SH-SY5Y (cell line): ENCODE measurements around the gene HBA2.
"Not testable (repeated sequence)": the region's sequence is repeated elsewhere in the genome, so short reads cannot be mapped to it uniquely, and the experiment has no call there.

Experiments
- GATA2 ChIP-seq: IDR thresholded peaks from 2 replicates; pipeline ENCODE4 v1.6.1; 2011; ENCODE audit warnings: mild to moderate bottlenecking, low read depth, low read length
- GATA3 ChIP-seq: IDR thresholded peaks from 2 replicates; pipeline ENCODE4 v1.6.1; 2011; ENCODE audit warnings: low read depth, mild to moderate bottlenecking, low read length, moderate library complexity

HBA2 gene

GRCh38 chr16:170788-171187 lies 1.9 kb upstream of the HBA2 start:
- no peak for TF ChIP-seq GATA2
- TF ChIP-seq GATA3, result no peak

- TF ChIP-seq GATA3, result no peak
- TF ChIP-seq GATA2, result no peak
Measured at GRCh38 chr16:175011-175949, 2.6 kb downstream of the HBA2 start.

GRCh38 chr16:176477-177382 lies 4.1 kb downstream of the HBA2 start, which contains the start of gene HBA1:
TSS of gene HBA1 (plus strand) at chr16:176680. CDS start at chr16:176717, 37 bp downstream.
- not testable (repeated sequence) for TF ChIP-seq GATA2, GATA3

GRCh38 chr16:177394-177822 lies 4.7 kb downstream of the HBA2 start:
- TF ChIP-seq GATA3 (no peak), GATA2 (no peak)

GRCh38 chr16:177981-178667 lies 5.4 kb downstream of the HBA2 start:
- no peak for TF ChIP-seq GATA2
- no peak for TF ChIP-seq GATA3

GRCh38 chr16:178668-179015 lies 6.0 kb downstream of the HBA2 start:
- TF ChIP-seq GATA2 (no peak), GATA3 (no peak)

- TF ChIP-seq GATA3 (no peak), GATA2 (no peak)
Measured at GRCh38 chr16:179211-180092, 6.8 kb downstream of the HBA2 start.

- TF ChIP-seq GATA3 (no peak), GATA2 (no peak)
Measured at GRCh38 chr16:180101-180675, 7.5 kb downstream of the HBA2 start, which contains the start of gene HBQ1. TSS of gene HBQ1 (plus strand) at chr16:180459. CDS start at chr16:180487, 28 bp downstream.

- TF ChIP-seq GATA2 (no peak), GATA3 (no peak)
Measured at GRCh38 chr16:180681-181564, 8.2 kb downstream of the HBA2 start.

- TF ChIP-seq GATA2, result no peak
- no peak for TF ChIP-seq GATA3
Measured at GRCh38 chr16:181565-182021, 8.9 kb downstream of the HBA2 start.

GRCh38 chr16:183005-183404 lies 10.3 kb downstream of the HBA2 start:
- TF ChIP-seq GATA2 (no peak), GATA3 (no peak)

- TF ChIP-seq GATA3, result no peak
- TF ChIP-seq GATA2, result no peak
Measured at GRCh38 chr16:185213-185612, 12.5 kb downstream of the HBA2 start.
